ENCODE measurements around the gene HADHA. TPM values are rescaled to one million over a fixed set of nuclear protein-coding genes. Genes with fewer than 3 reads are reported as not detected.

The HADHA gene
- polyA plus RNA-seq, 1 of the 3 experiments (the other 2 are of a cell fraction): 64.3 TPM

GRCh38 chr2:26216587-26216986 is 27.8 kb downstream of the HADHA start:
- Histone ChIP-seq H2AFZ (ENCODE audit: low read depth) (no peak overlapping the region), H3K36me3 (replicated peaks in 1 of 2; ENCODE audit: control insufficient read depth in 1 of 2, insufficient read depth in 2 of 2, low read length in 1 of 2) (peaks cover 54 to 75% of the 10 kb centered on the region in 2 experiments), H4K20me1 (ENCODE audit: insufficient read depth) (no peaks in the 10 kb centered on the region), H3K79me2 (ENCODE audit: insufficient read depth) (no peaks in the 10 kb centered on the region), H3K27me3 (ENCODE audit: insufficient read depth) (no peaks in the 10 kb centered on the region), H3K9me3 (no peaks in the 10 kb centered on the region), H3K4me3 (ENCODE audit: low read depth in 2 of 2, low read length in 1 of 2) (no peak overlapping the region), H3K4me2 (no peak overlapping the region), H3K9me2 (no peaks in the 10 kb centered on the region), H3F3A (replicated peaks; ENCODE audit: insufficient read depth) (no peaks in the 10 kb centered on the region), H3K9ac (no peak overlapping the region), H3K4me1 (ENCODE audit: control insufficient read depth in 1 of 2, insufficient read depth in 2 of 2, low read depth in 1 of 2, low read length in 1 of 2) (no peaks in the 10 kb centered on the region), H3K27ac (ENCODE audit: low read depth in 2 of 2, low read length in 1 of 2) (no peak overlapping the region)
- no peak for TF ChIP-seq RFX5 (IDR thresholded peaks at IDR 0.05; ENCODE audit: low read length)
- TF ChIP-seq EP300 (IDR thresholded peaks at IDR 0.05; ENCODE audit: borderline replicate concordance in 1 of 2, low read depth in 1 of 2, low read length in 1 of 2): no peak
- TF ChIP-seq FOXJ3 (CRISPR knock-in tag; IDR thresholded peaks at IDR 0.05): no peak
- no peak for TF ChIP-seq ELF1 (IDR thresholded peaks at IDR 0.05)
- no peak for TF ChIP-seq TAF1 (IDR thresholded peaks at IDR 0.05; ENCODE audit: borderline replicate concordance, low read depth, low read length)
- no peak for TF ChIP-seq TEAD4 (IDR thresholded peaks at IDR 0.05; ENCODE audit: borderline replicate concordance, insufficient read depth)
- TF ChIP-seq ZBTB33 (IDR thresholded peaks at IDR 0.05; ENCODE audit: borderline replicate concordance, low read depth): no peak
- no peak for TF ChIP-seq NRF1 (IDR thresholded peaks at IDR 0.05; ENCODE audit: low read depth, low read length)
- no peak for TF ChIP-seq SMC3 (IDR thresholded peaks at IDR 0.05; ENCODE audit: low read depth, low read length)
- 93% methylated on average over 4 of the region's 4 CpGs for WGBS (ENCODE audit: low lambda C conversion rate)
- no peak for DNase-seq
- ChIA-PET POLR2A (interaction anchor here (0.6 kb wide), 1 partner anchor 27 kb away, joined by 4 read pairs; no protein-coding TSS in a partner anchor), CTCF (interaction anchor here (1.0 to 1.6 kb wide), 2 partner anchors 27 to 55 kb away, joined by 4 read pairs; no protein-coding TSS in a partner anchor)

DNA sequence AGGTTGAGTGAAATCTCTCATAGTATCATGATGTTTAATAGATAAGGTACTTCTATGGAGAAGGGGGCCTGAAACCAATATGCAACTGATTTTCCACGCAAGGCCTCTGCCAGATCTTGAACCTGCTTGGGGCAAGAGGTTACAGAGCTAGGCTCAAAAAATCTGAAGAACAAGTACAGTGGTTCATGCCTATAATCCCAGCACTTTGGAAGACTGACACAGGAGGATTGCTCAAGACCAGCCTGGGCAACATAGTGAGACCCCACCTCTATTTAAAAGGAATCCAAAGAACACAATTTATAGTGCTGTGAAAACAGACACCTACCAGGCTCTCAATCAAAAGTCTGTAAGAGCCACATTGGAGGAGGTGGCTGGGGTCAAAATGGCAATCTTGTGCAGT is 28.6 kb downstream of the HADHA start:
- ChIA-PET CTCF (interaction anchor here (0.7 kb wide), 1 partner anchor 23 kb away, joined by 3 read pairs; no protein-coding TSS in a partner anchor), POLR2A (no interaction called here)
- Histone ChIP-seq H4K20me1 (ENCODE audit: insufficient read depth) (no peaks in the 10 kb centered on the region), H3K27ac (ENCODE audit: low read depth in 2 of 2, low read length in 1 of 2) (no peak overlapping the region), H3K79me2 (ENCODE audit: insufficient read depth) (no peaks in the 10 kb centered on the region), H3F3A (replicated peaks; ENCODE audit: insufficient read depth) (no peaks in the 10 kb centered on the region), H3K4me1 (ENCODE audit: control insufficient read depth in 1 of 2, insufficient read depth in 2 of 2, low read depth in 1 of 2, low read length in 1 of 2) (no peaks in the 10 kb centered on the region), H3K9me2 (no peaks in the 10 kb centered on the region), H3K27me3 (ENCODE audit: insufficient read depth) (no peaks in the 10 kb centered on the region), H3K9ac (no peak overlapping the region), H2AFZ (ENCODE audit: low read depth) (no peak overlapping the region), H3K9me3 (no peaks in the 10 kb centered on the region), H3K36me3 (replicated peaks in 1 of 2; ENCODE audit: control insufficient read depth in 1 of 2, insufficient read depth in 2 of 2, low read length in 1 of 2) (peaks cover 62 to 81% of the 10 kb centered on the region in 2 experiments), H3K4me3 (ENCODE audit: low read depth in 2 of 2, low read length in 1 of 2) (no peak overlapping the region), H3K4me2 (no peak overlapping the region)
- no peak for DNase-seq
- WGBS (ENCODE audit: low lambda C conversion rate): 100% methylated on average over 1 of the region's 1 CpG
- TF ChIP-seq SMC3 (IDR thresholded peaks at IDR 0.05; ENCODE audit: low read depth, low read length) (no peak), GATA2 (CRISPR knock-in tag; IDR thresholded peaks at IDR 0.05) (no peak), RAD21 (IDR thresholded peaks at IDR 0.05; ENCODE audit: low read length) (no peak), GABPA (IDR thresholded peaks at IDR 0.05; ENCODE audit: low read depth) (no peak), REST (IDR thresholded peaks at IDR 0.05; ENCODE audit: low read depth, low read length) (no peak), FOSL2 (IDR thresholded peaks at IDR 0.05; ENCODE audit: borderline replicate concordance, low read depth) (no peak), FOXJ3 (CRISPR knock-in tag; IDR thresholded peaks at IDR 0.05) (no peak), ELF1 (IDR thresholded peaks at IDR 0.05) (no peak), USF1 (IDR thresholded peaks at IDR 0.05; ENCODE audit: borderline replicate concordance, low read depth) (no peak), ZBTB33 (IDR thresholded peaks at IDR 0.05; ENCODE audit: borderline replicate concordance, low read depth) (no peak), FOXM1 (IDR thresholded peaks at IDR 0.05; ENCODE audit: low read depth) (no peak)
- TF ChIP-seq, protein P1, sequence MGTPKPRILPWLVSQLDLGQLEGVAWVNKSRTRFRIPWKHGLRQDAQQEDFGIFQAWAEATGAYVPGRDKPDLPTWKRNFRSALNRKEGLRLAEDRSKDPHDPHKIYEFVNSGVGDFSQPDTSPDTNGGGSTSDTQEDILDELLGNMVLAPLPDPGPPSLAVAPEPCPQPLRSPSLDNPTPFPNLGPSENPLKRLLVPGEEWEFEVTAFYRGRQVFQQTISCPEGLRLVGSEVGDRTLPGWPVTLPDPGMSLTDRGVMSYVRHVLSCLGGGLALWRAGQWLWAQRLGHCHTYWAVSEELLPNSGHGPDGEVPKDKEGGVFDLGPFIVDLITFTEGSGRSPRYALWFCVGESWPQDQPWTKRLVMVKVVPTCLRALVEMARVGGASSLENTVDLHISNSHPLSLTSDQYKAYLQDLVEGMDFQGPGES (IDR thresholded peaks at IDR 0.05; ENCODE audit: low read depth, low read length): no peak

All from SK-N-SH (cell line).